HG03469 (cell line): ENCODE data around the gene PLD5.
"Not testable (repeated sequence)": the region's sequence is repeated elsewhere in the genome, so short reads cannot be mapped to it uniquely, and the experiment has no call there.

ENCODE experiments used
- ATAC-seq: cut with Tn5 transposase; IDR thresholded peaks from one replicate; pipeline ENCODE4 v1.9.1; 2021; ENCODE audit warnings: mild to moderate bottlenecking, moderate library complexity, moderate number of reproducible peaks; ENCODE audit not compliant: unreplicated experiment

Gene PLD5

GRCh38 chr1:242427519-242427918 is 97.0 kb downstream of the PLD5 start:
- ATAC-seq = no peak

- ATAC-seq = no peak
These were observed 98.1 kb downstream of the PLD5 start for GRCh38 chr1:242426271-242426905.

- peak; percentile 42 for ATAC-seq
These were observed 99.3 kb downstream of the PLD5 start for GRCh38 chr1:242425232-242425631.

- no peak for ATAC-seq
These were observed 107.8 kb downstream of the PLD5 start for GRCh38 chr1:242416657-242417056.

GRCh38 chr1:242412921-242413320 is 111.6 kb downstream of the PLD5 start:
- ATAC-seq = no peak

GRCh38 chr1:242411901-242412300 is 112.6 kb downstream of the PLD5 start:
- ATAC-seq = no peak

GRCh38 chr1:242405947-242406346 is 118.5 kb downstream of the PLD5 start:
- ATAC-seq = no peak

- ATAC-seq = no peak
These were observed 120.2 kb downstream of the PLD5 start for GRCh38 chr1:242404296-242404695.

- no peak for ATAC-seq
These were observed 121.5 kb downstream of the PLD5 start for GRCh38 chr1:242402956-242403355.

GRCh38 chr1:242401937-242402336 is 122.6 kb downstream of the PLD5 start:
- ATAC-seq = no peak

GRCh38 chr1:242398351-242398750 is 126.1 kb downstream of the PLD5 start:
- ATAC-seq = no peak

GRCh38 chr1:242391896-242392295 is 132.6 kb downstream of the PLD5 start:
- ATAC-seq = no peak

GRCh38 chr1:242376121-242376520 is 148.4 kb downstream of the PLD5 start:
- ATAC-seq = not testable (repeated sequence)

GRCh38 chr1:242350446-242350845 is 174.1 kb downstream of the PLD5 start:
- ATAC-seq = not testable (repeated sequence)

- ATAC-seq = no peak
These were observed 174.9 kb downstream of the PLD5 start for GRCh38 chr1:242349636-242350035.

- ATAC-seq = peak; percentile 50
These were observed 193.6 kb downstream of the PLD5 start for GRCh38 chr1:242330865-242331264.

- not testable (repeated sequence) for ATAC-seq
These were observed 197.1 kb downstream of the PLD5 start for GRCh38 chr1:242327381-242327780.

- not testable (repeated sequence) for ATAC-seq
These were observed 202.5 kb downstream of the PLD5 start for GRCh38 chr1:242321981-242322380.

- ATAC-seq = no peak
These were observed 206.4 kb downstream of the PLD5 start for GRCh38 chr1:242318140-242318539.

GRCh38 chr1:242314865-242315264 is 209.6 kb downstream of the PLD5 start:
- not testable (repeated sequence) for ATAC-seq

- not testable (repeated sequence) for ATAC-seq
These were observed 210.3 kb downstream of the PLD5 start for GRCh38 chr1:242314085-242314649.

- ATAC-seq = not testable (repeated sequence)
These were observed 215.8 kb downstream of the PLD5 start for GRCh38 chr1:242308681-242309080.

- not testable (repeated sequence) for ATAC-seq
These were observed 230.7 kb downstream of the PLD5 start for GRCh38 chr1:242293781-242294180.
